Immature natural killer cell (primary cell): Measurements from ENCODE around the gene IL15. TPM values are rescaled to one million over a fixed set of nuclear protein-coding genes. Genes with fewer than 3 reads are reported as not detected.

Source experiments
- DNase-seq, 3 donors: peaks; one replicate each; pipeline ENCODE4 v3.0.0; 2022; ENCODE audit warnings: mixed read lengths in 1 of 3
- H3K27ac Mint-ChIP-seq, 6 donors: one replicate each; pipeline ENCODE4 v1.8.0; 2020; ENCODE audit warnings: mixed read lengths in 6 of 6, mild to moderate bottlenecking in 5 of 6, inconsistent platforms in 4 of 6, moderate library complexity in 3 of 6
- H3K27me3 Mint-ChIP-seq, 3 donors: one replicate each; pipeline ENCODE4 v1.8.0; 2020 to 2021; ENCODE audit warnings: low read depth in 3 of 3, mild to moderate bottlenecking in 3 of 3, mixed read lengths in 3 of 3, moderate library complexity in 3 of 3, inconsistent platforms in 1 of 3
- H3K36me3 Mint-ChIP-seq, 3 donors: one replicate each; pipeline ENCODE4 v1.8.0; 2020; ENCODE audit warnings: mixed read lengths in 3 of 3, inconsistent platforms in 2 of 3, mild to moderate bottlenecking in 2 of 3
- H3K4me1 Mint-ChIP-seq, 2 donors: one replicate each; pipeline ENCODE4 v1.8.0; 2020; ENCODE audit warnings: inconsistent platforms in 2 of 2, mild to moderate bottlenecking in 2 of 2, mixed read lengths in 2 of 2, moderate library complexity in 1 of 2
- H3K4me3 Mint-ChIP-seq, 5 donors: one replicate each; pipeline ENCODE4 v1.8.0; 2020; ENCODE audit warnings: mild to moderate bottlenecking in 5 of 5, mixed read lengths in 5 of 5, inconsistent platforms in 3 of 5, moderate library complexity in 3 of 5
- H3K9me3 Mint-ChIP-seq, 6 donors: one replicate each; pipeline ENCODE4 v1.8.0; 2020; ENCODE audit warnings: mild to moderate bottlenecking in 6 of 6, mixed read lengths in 6 of 6, inconsistent platforms in 4 of 6, moderate library complexity in 3 of 6
- polyA plus RNA-seq, 3 donors: library from polyadenylated mRNA; unstranded; fragments of 300-500 nt; fragmentation: Illumina TruSeq; gene quantifications; one replicate each; pipeline ENCODE4 v1.2.3, GENCODE V29; 2021

The IL15 gene
- polyA plus RNA-seq, 3 donors from 2014 or later = 4.0 to 6.0 (median 5.3) TPM

DNA sequence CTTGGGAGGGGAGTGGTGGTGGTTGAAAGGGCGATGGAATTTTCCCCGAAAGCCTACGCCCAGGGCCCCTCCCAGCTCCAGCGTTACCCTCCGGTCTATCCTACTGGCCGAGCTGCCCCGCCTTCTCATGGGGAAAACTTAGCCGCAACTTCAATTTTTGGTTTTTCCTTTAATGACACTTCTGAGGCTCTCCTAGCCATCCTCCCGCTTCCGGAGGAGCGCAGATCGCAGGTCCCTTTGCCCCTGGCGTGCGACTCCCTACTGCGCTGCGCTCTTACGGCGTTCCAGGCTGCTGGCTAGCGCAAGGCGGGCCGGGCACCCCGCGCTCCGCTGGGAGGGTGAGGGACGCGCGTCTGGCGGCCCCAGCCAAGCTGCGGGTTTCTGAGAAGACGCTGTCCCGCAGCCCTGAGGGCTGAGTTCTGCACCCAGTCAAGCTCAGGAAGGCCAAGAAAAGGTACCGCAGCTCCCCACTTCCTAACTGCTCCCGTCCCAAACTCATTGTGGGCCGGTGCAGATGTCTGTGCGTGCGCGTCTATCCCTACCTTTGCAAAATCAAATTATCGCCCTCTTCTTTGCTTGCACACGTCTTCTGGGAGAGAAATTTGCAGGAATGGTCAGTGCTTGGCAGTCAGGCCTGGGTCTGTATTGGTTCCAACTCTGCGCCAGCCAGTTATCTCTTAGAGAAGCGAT, 533 bp downstream of the IL15 start:
- Mint-ChIP-seq H3K4me1 (peaks cover 25 to 46% of the 10 kb centered on the region in 2 donors), H3K36me3 (no peaks in the 10 kb centered on the region), H3K27ac (peak overlapping the region; percentile 43 to 91 (median 81)), H3K4me3 (peak overlapping the region; percentile 94 to 99 (median 96)), H3K27me3 (peaks cover 0 to 4% (median 1%) of the 10 kb centered on the region in 3 donors), H3K9me3 (no peaks in the 10 kb centered on the region)
- peak in 2 of 3 donors; percentile 29 to 32 for DNase-seq

DNA sequence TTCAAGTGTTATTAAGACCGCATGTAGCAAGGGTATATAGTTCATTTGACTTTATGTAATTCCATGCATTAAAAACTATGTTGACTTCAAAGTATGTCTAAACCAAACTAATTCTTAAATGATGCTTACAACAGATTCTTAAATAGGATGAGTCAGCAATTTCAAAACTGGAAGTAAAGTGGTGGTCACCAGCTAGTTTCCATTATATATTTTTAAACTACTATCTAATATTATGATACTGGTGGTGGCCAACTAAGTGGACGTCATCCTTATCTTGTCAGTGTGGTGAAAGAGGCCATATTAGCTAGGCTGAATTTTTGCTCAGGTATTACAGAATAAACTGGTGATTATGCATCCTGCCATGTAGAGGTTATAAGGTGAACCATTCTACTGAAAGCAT, 1.2 kb downstream of the IL15 start:
- H3K4me3 Mint-ChIP-seq = peak overlapping the region; percentile 94 to 99 (median 96)
- H3K27me3 Mint-ChIP-seq = peaks cover 0 to 4% (median 1%) of the 10 kb centered on the region in 3 donors

DNA sequence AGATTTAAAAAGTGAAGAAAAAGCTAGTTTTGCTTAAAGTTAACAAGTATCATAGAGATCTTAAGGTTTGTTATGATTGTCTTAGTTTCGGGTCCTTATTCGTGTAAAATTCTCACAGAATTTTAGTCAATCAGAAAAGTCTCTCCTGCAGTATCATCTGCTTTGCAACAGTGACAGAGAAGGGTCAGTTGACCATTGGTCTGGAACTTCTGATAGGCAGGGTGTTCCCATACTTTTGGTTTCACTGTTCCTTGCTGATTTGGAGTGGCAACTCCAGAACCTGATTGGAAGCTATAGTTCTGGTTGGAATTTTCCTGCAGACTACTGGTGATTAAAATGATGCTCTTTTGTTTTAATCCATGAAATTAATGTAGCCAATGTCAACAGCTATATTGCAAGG, 1.8 kb downstream of the IL15 start:
- Mint-ChIP-seq H3K4me1 (peaks cover 31 to 52% of the 10 kb centered on the region in 2 donors), H3K4me3 (peak overlapping the region; percentile 10 to 97 (median 70)), H3K9me3 (no peaks in the 10 kb centered on the region), H3K36me3 (no peaks in the 10 kb centered on the region), H3K27me3 (peaks cover 0 to 4% (median 1%) of the 10 kb centered on the region in 3 donors), H3K27ac (peak overlapping the region in 2 of 6 donors; percentile 15 to 34)
- DNase-seq = no peak

More for the DNA sequence above, 1.2 kb downstream of the IL15 start:
- DNase-seq = no peak
- H3K9me3 Mint-ChIP-seq = no peaks in the 10 kb centered on the region
- no peaks in the 10 kb centered on the region for H3K36me3 Mint-ChIP-seq
- peak overlapping the region in 3 of 6 donors; percentile 65 to 91 (median 79) for H3K27ac Mint-ChIP-seq
- peaks cover 29 to 50% of the 10 kb centered on the region in 2 donors for H3K4me1 Mint-ChIP-seq

DNA sequence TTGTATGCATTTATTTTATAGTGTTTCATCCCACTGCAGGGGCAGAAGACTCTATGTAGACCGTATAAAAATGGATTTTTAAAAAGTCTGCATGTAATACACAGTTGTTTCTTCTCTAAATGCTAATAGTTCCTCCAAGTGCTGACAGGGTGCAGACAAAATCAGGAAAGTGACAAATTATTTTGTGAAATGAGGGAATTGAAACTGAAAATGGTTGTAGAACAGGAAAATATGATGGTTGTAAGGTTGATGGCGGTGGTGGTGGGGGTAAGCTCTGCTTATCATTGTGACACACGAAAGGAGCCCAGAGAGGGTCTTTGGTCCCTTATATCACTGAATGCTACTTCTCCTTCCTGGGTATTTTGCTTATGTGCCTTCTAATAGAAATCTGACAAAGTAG, 4.3 kb downstream of the IL15 start:
- peak overlapping the region in 1 of 6 donors; percentile 55 for H3K27ac Mint-ChIP-seq
- peaks cover 0 to 3% (median 1%) of the 10 kb centered on the region in 3 donors for H3K27me3 Mint-ChIP-seq
- DNase-seq = no peak
- no peaks in the 10 kb centered on the region for H3K9me3 Mint-ChIP-seq
- H3K4me3 Mint-ChIP-seq = peak overlapping the region in 1 of 5 donors; percentile 39
- no peaks in the 10 kb centered on the region for H3K36me3 Mint-ChIP-seq
- H3K4me1 Mint-ChIP-seq = peaks cover 33 to 59% of the 10 kb centered on the region in 2 donors

DNA sequence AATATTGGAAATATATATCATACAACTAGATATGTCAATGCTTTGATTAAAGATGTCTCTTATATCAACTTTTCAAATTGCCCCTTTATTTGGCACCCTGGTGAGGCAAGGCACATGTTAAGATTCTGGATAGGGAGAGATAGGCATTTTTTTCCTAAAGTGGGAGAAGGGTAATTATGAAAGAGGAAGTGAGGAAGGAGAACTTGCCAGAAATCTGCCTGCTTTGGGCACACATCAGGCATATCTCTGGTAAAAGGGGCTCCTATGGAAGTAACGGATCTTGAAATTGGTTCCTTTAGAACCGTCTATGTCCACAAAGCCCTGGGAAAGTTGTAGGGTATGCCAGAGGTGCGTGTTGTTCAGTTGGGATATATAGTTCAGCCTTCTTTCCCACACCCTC, 5.7 kb downstream of the IL15 start:
- no peaks in the 10 kb centered on the region for H3K9me3 Mint-ChIP-seq
- peak overlapping the region in 3 of 5 donors; percentile 4 to 10 (median 6) for H3K4me3 Mint-ChIP-seq
- DNase-seq = no peak
- H3K36me3 Mint-ChIP-seq = no peaks in the 10 kb centered on the region
- H3K4me1 Mint-ChIP-seq = peaks cover 28 to 53% of the 10 kb centered on the region in 2 donors
- H3K27ac Mint-ChIP-seq = no peak overlapping the region
- H3K27me3 Mint-ChIP-seq = peaks cover 0 to 1% (median 0%) of the 10 kb centered on the region in 3 donors

DNA sequence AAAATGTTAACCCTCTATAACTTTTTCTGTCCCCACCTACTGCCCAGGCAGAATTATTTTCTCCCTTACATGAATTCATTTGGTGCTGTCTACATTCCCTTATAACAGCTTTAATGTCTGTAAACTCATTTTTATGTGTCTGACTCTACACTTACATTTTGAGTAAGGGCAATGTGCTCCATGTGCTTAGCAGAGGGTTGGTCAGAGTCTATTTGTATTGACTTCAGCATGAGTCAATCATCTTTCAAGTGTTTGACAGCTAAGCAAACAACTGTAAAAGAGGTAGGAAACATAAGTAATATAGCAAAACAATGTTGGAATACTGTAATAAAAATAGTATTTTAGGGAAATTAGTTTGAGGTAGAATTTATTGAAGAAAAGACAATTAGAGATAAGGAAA, 6.3 kb downstream of the IL15 start:
- no peaks in the 10 kb centered on the region for H3K9me3 Mint-ChIP-seq
- H3K36me3 Mint-ChIP-seq = no peaks in the 10 kb centered on the region
- H3K4me1 Mint-ChIP-seq = peaks cover 23 to 47% of the 10 kb centered on the region in 2 donors
- peaks cover 0 to 1% (median 0%) of the 10 kb centered on the region in 3 donors for H3K27me3 Mint-ChIP-seq
- DNase-seq = no peak
- no peak overlapping the region for H3K4me3 Mint-ChIP-seq
- peak overlapping the region in 1 of 6 donors; percentile 14 for H3K27ac Mint-ChIP-seq

DNA sequence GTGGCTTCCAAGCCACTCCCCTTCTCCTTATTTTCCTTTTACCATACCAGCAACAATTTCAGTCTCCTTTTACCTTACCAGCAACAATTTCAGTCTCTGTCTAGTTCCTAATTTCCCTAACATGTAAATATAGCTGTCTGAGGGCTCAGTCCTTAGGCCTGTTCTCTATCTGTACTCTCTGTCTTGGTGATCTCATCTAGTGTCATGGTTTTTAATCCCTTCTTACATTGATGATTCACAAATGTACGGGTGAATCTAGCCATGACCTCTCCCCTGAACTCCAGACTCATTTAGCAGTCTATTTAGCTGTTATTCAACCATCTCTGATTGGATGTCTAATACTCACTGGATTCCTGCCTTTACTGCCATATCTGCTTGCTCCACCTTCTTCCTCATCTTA, 7.2 kb downstream of the IL15 start:
- DNase-seq = no peak
- H3K36me3 Mint-ChIP-seq = no peaks in the 10 kb centered on the region
- no peaks in the 10 kb centered on the region for H3K27me3 Mint-ChIP-seq
- H3K9me3 Mint-ChIP-seq = no peaks in the 10 kb centered on the region
- peaks cover 17 to 38% of the 10 kb centered on the region in 2 donors for H3K4me1 Mint-ChIP-seq
- no peak overlapping the region for H3K4me3 Mint-ChIP-seq
- H3K27ac Mint-ChIP-seq = peak overlapping the region in 2 of 6 donors; percentile 2 to 5

DNA sequence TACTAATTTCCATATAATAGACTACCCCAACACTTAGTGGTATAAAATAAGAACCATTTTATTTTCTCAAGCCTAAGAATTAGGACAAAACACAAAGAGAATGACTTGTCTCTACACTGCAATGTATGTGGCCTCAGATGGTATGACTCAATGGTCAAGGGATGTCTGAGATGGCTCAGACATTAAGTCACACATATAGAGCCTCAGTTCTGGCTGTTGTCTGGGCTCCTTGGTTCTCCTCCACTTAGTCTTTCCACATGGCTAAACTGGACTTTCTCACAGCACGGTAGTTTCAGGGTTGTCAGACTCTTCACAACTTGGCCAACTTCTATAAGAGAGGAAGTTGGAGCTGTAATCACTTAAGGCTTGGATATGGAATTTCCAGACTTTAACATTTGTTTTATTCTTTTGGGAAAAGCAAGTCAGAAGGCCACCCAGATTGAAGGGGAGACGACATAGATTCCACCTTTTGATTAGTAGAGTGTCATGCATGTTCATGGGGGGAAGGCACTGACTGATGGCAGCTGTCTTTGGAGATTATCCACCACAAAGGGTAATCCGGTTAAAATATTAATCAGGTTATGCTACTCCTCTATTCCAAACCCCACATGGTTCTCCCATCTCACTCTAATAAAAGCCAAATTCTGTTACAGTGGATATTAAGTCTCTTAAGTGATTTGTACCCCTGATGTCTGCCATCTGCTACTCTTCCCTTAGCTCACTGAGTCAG, 9.4 kb downstream of the IL15 start:
- no peaks in the 10 kb centered on the region for H3K9me3 Mint-ChIP-seq
- no peak overlapping the region for H3K27ac Mint-ChIP-seq
- no peaks in the 10 kb centered on the region for H3K27me3 Mint-ChIP-seq
- no peak for DNase-seq
- no peak overlapping the region for H3K4me3 Mint-ChIP-seq
- H3K36me3 Mint-ChIP-seq = no peaks in the 10 kb centered on the region
- H3K4me1 Mint-ChIP-seq = peaks cover 10 to 19% of the 10 kb centered on the region in 2 donors

DNA sequence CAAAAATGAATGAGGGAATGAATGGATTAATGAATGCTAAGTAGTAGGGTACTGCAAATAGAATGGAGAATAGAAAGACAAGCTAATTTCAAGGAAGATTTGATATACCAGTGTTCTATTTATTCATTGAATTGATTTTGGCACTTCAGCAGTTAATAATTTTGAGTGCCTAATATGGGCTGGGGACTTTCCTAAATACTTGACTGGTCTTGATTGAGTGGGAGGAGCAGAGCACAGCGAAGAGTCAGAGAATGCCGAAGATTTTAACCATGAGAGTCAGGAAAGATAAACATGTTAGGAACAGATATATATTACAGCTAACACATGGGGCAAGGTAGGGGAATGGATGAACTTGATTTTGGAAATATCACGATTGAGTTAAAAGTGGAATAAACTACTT, 10.6 kb downstream of the IL15 start:
- no peak overlapping the region for H3K4me3 Mint-ChIP-seq

DNA sequence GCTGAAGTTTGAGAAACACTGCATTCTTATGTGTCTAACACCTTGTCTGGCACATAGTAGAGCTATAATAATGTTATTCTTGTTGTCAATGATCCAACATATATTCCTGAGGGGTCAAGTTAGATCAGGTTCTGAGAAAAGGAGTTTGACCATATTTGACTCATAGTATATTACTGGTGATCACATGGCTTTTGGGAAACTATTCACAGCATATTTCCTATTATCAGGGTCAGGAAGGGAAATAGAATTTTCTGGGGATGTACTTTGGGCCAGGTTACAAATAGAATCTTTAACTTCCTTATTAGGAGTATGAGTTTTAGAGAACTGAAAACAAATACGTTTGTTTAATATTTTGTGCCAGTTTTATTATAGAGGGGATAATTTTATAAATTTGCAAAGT, 11.6 kb downstream of the IL15 start:
- Mint-ChIP-seq H3K4me1 (peaks cover 5 to 19% of the 10 kb centered on the region in 2 donors), H3K36me3 (no peaks in the 10 kb centered on the region), H3K27ac (no peak overlapping the region), H3K9me3 (no peaks in the 10 kb centered on the region), H3K27me3 (no peaks in the 10 kb centered on the region), H3K4me3 (no peak overlapping the region)
- DNase-seq = no peak

More for the DNA sequence above, 10.6 kb downstream of the IL15 start:
- Mint-ChIP-seq H3K36me3 (no peaks in the 10 kb centered on the region), H3K27ac (no peak overlapping the region), H3K4me1 (peaks cover 8 to 18% of the 10 kb centered on the region in 2 donors), H3K27me3 (no peaks in the 10 kb centered on the region), H3K9me3 (no peaks in the 10 kb centered on the region)
- DNase-seq = no peak

DNA sequence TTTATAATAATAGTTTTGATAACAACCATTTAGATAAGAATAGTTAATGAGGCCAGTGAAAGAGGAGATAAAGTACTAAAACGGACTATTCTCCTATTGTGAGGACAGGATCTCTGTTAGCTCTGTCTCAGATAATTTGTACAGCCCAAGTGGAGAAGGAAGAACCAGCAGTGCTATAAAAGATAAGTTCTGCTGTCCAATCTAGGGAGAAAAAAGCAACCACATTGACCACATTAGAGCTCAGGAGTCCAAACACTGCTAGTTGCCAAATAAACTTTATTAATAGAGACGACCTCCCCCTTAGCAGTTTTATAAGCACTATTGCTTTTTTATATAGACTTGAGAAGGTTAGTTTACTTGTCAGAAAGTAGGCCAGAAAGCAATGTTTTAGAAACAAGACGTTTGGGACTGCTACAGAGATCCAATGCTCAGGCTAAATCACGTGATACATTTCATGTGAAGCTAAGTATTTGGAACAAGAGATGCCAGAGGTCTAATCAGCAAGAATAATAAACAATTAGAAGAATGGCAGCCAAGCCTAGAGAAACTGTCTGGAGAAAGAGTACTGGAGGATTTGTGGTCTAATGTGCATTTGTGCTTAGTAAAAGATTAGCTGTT, 15.9 kb downstream of the IL15 start:
- no peak for DNase-seq
- H3K27me3 Mint-ChIP-seq = no peaks in the 10 kb centered on the region
- H3K36me3 Mint-ChIP-seq = no peaks in the 10 kb centered on the region
- no peak overlapping the region for H3K4me3 Mint-ChIP-seq
- no peak overlapping the region for H3K27ac Mint-ChIP-seq
- no peaks in the 10 kb centered on the region for H3K9me3 Mint-ChIP-seq
- H3K4me1 Mint-ChIP-seq = peaks cover 0 to 9% of the 10 kb centered on the region in 2 donors

DNA sequence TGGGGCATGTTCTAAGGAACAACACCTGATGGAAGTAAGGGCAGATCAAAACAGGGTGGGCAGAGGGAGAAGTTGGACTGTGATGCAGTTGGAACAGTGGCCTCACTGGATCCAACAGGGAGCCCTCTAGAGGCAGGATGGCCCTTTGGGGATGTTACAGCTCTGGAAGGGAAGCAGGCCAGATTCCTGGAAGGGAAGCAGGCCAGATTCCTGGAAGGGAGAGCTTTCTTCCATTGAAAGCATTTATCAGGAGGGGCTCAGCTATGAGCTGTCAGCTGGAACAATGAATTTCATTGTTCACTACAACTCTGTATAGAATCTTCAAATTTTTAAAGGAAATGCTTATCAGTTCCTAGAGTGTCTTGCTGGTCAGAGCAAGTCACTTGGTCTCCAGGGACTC, 17.7 kb downstream of the IL15 start:
- Mint-ChIP-seq H3K4me1 (peaks cover 7 to 17% of the 10 kb centered on the region in 2 donors), H3K36me3 (no peaks in the 10 kb centered on the region), H3K9me3 (no peaks in the 10 kb centered on the region), H3K4me3 (no peak overlapping the region), H3K27ac (no peak overlapping the region), H3K27me3 (no peaks in the 10 kb centered on the region)
- no peak for DNase-seq

DNA sequence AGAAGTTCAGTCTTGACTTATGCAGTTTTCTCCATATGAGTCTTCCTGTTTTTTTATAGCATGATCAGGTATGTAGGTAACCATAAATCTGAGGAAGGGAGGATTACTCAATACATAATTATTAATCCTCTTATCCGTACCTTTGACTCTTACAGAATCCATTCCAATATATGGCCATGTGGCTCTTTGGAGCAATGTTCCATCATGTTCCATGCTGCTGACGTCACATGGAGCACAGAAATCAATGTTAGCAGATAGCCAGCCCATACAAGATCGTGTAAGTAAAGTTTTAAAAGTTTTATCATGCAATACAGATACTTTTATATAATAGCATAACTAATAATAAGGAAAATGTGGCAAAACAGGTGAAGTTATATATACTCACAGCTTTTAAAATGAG, 19.6 kb downstream of the IL15 start:
- DNase-seq = no peak
- no peaks in the 10 kb centered on the region for H3K36me3 Mint-ChIP-seq
- H3K27ac Mint-ChIP-seq = no peak overlapping the region
- H3K4me1 Mint-ChIP-seq = peaks cover 15 to 31% of the 10 kb centered on the region in 2 donors
- H3K9me3 Mint-ChIP-seq = no peaks in the 10 kb centered on the region
- H3K27me3 Mint-ChIP-seq = peaks cover 0 to 2% (median 0%) of the 10 kb centered on the region in 3 donors
- no peak overlapping the region for H3K4me3 Mint-ChIP-seq
